ENCODE results near the gene SYT1.

The SYT1 gene

DNA sequence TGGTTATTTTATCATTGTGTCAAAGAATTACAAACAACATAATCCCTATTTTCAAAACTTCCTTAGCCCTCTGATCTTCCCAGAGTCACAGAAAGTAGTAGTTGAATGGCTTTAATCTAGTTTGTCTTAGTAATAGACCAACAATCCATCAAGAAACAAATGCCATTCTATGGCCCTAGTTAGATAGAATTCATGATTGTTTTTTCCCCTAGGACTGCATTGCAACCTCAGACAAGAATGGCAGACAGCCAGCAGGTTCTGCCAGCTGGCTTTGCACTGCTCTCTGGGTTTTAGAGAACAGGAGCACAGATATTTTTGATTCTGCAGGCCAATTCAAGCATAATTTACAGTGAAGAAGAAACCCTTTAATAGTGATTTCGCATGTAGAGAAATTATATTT, 33.8 kb downstream of the SYT1 start:
- DNase-seq: no peak

DNA sequence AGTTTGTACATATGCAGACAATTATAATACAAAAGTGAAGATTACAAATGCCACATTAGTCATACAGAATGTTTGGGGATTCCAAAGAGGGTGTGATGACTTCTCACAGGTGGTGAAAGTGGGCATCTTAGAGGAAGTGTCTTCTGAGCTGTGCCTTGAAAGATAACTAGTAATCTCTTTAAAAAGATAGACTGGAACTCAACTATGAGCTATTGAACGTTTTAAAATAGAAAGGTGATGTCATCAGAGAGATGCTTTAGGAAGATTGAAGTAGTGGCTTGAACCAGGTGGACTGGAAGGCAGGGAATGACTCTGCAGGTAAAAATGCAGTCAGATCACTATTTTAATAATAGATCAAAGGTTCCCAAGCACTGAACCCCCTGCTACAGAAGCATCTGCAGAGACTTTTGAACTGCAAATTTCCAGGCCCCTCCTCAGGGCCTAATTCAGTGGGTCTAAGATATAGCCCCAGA, 50.3 kb downstream of the SYT1 start:
- DNase-seq: no peak

DNA sequence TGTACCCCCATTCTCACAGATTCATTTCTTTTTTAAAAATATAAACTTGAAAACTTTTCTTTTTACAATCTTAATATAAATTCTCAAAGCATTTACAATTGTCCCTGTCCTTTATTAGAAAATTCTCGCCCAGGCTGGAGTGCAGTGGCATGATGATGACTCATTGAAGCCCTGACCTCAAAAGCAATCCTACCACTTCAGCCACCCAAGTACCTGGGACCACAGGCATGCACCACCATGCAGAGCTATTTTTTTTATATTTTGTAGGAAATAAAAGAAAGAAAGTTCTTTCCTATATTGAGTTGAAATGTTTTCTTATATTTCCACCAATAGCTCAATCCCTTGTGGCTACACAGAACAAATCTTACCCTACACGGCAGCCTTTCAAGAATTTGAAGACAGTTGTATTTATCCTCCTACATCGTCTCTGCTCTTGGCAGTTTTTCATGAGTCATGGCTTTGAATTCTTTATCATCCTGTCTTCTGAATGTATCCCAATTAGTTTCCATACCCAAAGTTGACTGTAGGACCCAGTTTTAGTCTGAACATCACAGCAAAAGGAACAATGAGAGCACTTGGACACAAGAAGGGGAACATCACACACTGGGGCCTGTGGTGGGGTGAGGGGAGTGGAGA, 52.4 kb downstream of the SYT1 start:
- no peak for DNase-seq

DNA sequence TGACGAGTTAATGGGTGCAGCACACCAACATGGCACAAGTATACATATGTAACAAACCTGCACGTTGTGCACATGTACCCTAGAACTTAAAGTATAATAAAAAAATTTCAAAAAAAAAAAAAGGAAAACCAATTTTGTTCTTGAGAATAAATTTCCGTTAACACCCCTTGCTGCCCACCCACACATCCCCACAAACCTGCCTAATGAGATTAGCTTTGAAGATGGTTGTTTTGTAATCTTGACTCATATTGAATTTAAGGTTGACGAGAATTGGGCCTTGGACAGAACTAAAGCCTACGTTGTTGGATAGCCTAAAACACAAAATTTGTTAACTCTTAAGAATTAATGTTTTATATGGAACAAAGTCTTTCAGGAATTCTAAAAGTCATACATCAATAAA, 52.9 kb downstream of the SYT1 start:
- no peak for DNase-seq

DNA sequence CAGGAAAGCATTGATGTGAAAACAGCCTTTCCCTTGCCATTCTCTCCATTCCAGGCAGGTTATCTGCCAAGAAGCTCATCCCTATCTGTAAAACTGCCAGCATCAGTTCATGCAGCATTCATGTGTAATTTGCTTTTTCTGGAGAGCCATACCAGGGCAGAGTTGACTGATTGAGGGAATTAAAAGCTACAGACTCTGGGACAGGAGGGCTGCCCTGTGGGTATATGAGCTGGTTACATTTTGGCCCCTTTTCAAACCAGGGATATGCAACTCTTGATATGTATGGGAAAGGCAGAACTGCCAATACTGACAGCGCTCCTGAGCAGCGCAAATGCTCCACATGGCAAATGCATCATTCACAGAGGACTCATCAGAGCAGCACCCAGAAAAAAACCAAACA, 53.7 kb downstream of the SYT1 start:
- no peak for DNase-seq

DNA sequence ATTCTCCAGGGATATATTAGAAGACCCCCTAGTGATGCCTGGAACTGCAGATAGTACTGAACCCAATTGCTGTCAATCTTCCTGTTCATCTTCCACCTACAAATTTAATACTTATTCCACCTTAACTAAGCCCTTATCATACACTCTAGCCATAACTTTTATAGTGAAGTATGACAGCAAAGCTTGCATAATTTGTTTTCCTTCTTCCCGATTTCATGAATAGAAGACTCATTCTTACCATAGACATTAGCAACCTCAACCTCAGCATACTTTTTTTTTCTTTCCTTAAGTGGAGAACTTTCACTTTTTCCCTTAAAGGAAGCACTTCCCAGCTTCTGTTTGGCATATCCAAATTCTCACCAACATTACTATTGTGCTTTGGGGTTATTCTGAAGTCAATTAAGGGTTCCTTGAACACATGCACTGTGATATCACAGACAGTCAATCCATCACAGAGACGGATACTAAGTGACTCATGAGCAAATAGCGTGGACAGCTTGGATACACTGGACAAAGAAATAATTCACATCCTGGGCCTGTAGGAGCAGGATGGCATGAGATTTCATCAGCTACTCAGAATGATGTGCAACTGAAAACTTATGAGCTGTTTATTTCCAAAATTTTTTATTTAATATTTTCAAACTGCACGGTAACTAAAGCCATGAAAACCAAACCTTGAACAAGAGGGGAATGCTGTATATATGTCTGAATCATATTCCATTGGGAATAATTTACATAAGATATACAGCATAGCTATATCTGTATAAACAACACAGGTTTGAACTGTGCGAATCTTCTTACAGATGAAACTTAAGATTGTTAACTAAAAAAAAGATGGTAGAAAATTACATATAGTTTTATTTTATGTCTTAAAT, 63.9 kb downstream of the SYT1 start:
- DNase-seq: no peak

DNA sequence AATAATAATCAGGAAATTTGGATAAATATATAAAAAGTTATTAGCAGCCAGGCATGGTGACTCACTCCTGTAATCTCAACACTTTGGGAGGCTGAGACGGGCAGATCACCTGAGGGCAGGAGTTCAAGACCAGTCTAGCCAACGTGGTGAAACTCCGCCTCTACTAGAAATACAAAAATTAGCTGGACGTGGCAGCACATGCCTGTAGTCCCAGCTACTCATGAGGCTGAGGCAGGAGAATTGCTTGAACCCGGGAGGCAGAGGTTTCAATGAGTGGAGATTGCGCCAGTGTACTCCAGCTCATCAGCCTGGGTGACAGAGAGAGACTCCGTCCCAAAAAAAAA, 64.5 kb downstream of the SYT1 start:
- DNase-seq: no peak

DNA sequence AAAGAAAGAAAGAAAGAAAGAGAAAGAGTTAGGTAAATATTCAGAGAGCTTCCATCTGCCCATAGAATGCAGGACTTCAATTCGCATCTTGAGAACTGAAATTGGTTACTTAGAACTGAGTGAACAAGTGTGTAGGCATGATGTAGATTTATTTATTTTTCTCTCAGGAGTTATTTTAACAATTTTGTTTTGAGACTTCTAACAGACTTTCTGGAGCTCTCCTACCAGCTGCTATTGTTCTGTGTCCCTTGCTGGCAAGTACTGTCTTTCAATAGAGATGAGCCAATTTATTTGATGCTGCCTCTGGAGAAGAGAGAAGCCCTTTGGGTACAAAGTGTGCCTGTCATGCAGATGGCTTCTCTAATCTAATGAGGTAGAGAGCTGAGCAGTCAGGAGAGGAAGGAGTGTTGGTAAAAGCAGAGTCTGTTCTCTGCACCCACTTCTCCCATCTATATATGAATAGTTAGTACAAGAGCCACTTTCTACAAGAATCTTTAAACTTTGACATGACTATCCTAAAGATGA, 67.0 kb downstream of the SYT1 start:
- no peak for DNase-seq

DNA sequence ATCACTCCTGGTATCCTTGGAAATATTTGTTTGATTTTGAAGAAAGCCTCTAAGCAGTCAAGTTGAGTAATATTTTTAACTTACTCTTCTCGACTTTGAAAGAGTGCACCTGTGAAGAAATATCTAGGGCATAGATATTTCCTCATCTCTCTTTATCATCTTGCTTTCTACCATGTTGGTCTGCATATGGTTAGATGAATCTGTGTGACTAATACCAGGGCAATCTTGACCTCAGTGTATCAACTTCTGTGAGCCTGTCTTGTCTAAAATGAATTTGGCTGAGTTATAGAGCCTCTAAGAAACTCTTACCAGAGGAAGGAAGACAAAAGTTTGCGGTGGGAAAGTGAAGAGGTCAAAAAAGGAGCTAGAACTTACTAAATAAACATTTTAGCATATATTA, 68.4 kb downstream of the SYT1 start:
- no peak for DNase-seq

DNA sequence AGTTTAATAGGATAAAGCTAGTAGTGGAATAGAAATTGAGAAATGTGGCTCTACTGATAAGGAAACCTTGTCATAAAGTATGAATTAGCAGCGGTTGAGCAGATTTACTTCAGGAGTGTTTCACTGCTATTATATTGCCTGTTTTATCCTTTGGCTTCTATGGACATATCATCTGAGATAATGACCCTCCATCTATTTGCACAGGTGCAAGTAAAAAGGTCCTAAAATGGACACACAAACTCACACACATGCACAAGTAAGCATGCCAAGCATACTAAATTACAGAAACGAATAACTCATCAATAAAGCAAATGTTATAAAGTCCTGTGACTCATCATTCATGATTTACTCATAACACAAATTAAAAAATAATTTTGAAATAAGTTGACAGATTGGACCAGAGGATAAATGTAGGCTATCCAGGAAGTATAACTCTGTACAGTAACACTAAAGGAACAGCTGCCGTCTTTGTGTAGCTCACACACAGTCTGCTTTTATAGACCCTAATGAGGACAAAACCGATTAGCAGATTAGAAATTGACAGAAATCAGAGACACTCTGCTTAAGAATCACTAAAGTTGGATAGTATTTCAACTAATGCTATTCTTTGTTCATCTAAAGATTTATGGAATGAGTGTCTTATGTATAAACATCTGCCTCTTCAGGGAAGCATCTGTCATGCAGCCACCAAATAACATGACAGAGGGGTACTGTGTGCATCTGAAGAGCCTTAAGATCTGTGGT, 73.9 kb downstream of the SYT1 start:
- DNase-seq: no peak

DNA sequence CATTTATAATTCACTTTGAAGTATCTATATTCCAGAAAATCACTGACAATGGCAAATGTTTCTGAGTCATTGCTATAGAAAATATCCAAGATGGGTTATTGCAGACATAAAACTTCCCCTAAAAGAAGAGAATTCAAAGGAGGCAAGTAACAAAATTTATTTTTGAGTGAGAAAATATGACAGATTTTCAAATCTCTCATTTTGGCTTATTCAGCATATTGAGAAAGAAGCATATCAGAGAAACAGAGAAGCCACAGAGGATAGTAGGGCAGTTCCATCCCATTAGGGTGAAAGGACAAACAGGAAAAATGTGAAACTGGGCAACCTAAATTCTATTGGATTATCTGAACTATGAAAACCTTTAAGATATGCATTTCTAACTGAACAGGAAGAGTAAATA, 85.0 kb downstream of the SYT1 start:
- DNase-seq: no peak

DNA sequence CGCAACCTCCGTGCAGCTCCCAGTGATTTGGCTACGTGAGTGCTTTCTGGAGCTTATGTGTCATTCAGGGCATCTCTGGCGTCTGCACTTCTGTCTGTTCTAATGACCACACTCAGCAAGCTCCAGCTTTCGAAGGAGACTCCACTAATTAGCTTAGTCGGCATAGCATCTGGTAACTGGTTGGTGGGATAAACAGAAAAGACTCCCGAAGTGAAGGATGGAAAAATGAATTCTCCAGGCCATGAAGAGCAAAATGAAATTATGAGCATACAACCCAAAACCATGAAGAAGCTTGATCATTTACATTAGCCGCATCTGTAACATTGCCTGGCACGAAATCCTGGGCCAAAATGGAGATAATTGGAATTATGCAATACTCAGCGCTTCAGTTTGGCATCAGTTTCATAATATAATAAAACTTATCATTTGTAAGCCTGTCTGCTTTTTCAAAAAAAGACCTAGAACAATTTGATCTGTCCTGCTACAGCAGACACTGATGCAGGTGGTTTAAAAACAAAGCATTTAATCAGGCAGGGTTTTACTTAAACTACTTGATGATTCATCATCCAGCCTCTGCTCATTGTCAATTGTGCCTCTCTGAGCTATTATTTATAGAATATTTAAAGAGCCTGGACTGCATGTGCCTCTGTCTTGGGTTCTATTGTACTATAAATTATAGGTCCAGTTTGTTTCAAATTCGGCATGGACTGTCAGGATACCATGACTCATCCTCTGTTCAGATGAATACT, 87.4 kb downstream of the SYT1 start:
- no peak for DNase-seq

DNA sequence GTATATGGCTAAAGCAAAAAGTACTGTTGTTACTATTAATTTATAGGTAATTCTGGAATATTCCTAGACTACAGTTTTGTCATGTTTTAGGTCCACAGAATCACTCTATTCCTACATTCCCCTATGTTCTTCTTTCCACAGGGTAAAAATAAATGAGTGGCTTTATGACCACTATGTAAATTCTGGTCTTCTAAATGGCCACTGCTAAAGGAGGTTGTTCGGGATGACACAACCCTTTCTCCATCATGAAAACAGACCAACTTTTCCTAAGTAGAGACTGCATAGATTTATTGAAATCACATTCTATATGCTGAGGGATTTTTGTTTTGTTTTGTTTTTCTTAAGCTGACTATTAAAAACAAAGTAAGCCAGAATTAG, 88.0 kb downstream of the SYT1 start:
- DNase-seq: no peak

DNA sequence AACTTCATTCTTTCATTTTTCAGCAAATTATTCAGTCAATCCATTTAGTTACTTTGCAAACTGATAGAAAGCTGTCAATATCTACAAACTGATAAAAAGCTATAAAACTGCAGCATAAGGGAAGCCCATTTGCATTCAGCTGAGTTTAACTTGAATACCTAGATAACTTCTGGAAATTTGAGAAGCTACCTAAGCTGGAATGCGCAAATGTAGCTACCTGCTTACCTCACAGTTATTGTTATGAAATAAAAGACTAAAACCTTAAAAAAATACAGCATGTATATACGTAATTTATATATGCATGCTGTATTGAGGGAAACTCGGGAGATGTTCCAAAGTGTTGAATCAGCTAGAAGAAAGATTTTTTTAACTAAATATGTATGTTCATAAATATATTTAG, 94.4 kb downstream of the SYT1 start:
- no peak for DNase-seq

DNA sequence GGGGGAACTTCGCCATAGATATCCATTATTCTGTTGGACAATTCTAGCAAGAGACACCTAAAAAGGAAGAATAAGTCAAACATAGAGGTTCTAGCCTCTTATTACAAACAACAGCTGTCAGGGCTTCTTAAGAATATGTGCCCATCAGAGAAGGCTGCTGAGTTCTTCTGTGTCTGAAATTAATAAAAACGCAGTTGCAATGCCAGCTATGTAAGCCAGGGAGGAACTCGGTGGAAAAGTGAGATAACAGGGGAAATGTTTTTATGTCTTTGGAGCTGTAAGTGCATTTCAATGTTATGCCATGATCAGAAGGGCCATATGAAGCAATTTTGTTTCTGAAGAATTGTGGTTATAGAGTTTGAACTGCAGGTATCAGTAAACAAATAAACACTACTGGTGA, 95.0 kb downstream of the SYT1 start:
- DNase-seq: no peak

DNA sequence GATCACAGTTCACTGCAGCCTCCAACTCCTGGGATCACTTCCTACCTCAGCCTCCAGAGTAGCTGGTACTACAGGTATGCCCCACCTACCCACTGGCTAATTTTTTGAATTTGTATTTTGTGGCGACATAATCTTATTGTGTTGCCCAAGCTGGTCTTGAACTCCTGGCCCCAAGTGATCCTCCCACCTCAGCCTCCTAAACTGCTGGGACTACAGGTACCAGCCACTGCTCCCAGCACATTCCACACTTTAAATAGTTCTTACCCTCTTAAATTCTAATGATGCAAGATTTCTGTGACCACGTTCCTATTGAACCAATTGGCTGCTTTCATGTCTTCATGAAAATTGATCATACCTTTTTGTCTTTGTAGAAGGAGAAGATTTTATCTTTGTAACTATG, 96.6 kb downstream of the SYT1 start:
- DNase-seq: no peak

DNA sequence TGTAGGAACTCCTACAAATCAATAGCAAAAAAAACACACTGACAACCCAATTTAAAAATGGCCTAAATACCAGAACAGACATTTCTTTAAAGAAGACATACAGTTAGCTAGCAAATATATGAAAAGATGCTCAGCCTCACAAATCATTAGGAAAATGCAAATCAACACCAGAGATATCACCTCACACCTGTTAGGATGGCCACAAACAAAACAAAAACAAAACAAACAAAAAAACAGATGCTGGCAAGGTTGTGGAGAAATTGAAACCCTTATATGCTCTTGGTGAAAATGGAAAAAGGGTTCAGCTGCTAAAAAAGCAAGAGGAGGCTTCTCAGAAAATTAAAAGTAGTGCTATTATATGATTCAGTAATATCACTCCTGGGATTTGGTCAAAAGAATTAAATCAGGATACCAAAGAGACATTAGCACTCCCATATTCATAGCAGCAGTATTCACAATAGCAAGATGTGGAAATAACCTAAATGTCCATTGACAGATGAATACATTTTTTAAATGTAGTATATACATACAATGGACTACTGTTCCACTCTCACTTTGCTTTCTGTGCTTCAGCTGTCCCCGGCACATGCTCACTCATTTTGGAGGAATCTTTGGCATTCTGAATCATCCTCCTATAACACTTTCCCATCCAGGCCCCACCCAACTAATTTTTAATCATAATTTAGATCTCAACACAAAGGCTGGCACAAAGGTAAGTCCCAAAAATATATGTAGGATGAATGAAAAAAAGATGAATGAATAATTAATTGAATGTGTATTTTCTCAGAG, 99.1 kb downstream of the SYT1 start:
- no peak for DNase-seq

DNA sequence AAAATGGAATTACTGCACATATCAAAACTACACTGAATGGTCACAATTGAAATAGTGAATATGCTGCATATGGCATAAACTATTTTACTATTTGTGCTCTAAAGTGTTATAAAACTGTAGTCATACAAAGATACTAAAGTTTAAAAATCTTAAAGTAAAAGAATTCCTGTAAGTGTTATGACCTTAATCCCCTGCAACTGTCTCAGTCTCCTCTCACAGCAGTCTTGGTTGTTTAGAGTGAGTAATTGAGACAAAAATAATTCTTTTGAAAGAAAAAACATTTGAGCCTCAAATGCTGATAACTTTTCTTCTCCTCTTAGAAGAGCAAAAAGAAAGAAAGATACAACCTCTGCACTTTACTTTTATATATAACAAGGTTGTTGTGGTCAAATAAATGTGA, 99.9 kb downstream of the SYT1 start:
- no peak for DNase-seq

DNA sequence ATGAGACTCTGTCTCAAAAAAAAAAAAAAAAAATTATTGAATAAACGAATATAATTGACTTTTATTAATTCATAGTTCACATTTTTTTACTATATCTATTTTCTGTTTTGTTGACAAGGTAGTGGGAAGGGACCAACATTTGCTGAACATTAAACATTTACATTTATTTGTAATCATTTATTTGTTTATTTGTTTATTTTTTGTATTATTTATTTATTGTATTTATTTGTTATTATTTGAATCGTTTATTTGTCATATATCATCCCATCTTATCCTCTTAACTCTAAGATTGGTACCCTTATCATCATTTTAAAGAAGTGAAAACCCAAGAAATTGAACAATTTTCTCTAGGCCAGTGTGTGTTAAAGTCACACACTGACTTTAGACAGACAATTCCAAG, 101.5 kb downstream of the SYT1 start:
- DNase-seq: no peak

DNA sequence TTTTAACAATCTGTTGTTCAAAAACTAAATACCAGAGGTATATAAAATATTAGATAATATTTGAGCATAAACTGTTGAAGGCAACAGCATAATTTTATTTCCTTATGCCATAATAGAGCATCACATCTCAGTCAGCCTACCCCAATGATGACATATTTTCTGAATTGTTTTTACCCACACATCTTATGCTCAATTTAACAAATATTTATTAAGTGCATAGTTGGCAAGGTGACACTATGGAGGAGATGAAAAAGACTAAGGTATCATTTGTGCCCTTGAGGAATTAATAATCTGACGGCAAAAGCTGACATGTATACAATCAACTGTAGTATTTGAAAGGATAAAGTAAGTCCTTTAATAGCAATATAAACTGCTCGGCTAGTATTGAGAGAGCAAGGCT, 102.4 kb downstream of the SYT1 start:
- no peak for DNase-seq

DNA sequence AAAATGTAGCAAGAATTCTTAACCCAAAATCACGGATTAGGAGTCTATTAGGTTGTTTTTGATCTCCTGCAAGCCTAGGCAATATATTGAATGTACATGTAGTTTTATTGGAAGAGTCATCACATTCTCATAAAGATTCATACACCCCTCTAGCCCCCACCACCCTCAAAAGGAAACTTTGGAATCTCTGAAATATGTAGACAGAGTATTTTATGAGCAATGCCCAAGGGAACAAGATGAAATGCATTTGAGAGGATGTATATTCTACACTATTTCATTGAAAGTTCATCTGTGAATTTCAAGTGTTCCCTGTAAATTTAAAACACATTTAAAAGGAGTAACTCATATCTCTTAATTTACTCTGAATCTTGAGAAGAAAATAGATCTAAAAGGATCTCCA, 103.7 kb downstream of the SYT1 start:
- no peak for DNase-seq

DNA sequence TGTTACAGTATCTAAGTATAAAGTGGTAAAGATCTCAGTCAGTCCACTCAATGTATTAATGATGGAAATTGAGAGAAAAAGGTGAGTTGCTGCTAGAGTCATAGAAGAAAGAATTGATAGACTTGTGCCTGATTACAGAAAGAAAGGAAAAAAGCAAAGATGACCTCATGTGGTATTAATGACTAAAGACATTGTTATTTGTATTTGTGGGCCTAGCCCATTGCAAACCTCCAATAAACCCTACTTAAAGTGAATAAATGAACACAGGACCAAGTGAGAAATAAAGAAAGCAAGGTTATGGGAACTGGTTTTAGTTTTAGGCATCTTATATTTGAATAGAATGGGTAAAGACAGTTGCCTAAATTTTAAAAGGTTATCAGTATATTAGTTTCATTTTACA, 105.5 kb downstream of the SYT1 start:
- DNase-seq: no peak

Measured in GF-D8 (cell line).